Caco-2 (cell line): ENCODE data around the gene IFITM10. TPM values are rescaled to one million over a fixed set of nuclear protein-coding genes. Genes with fewer than 3 reads are reported as not detected.

Experiments used
- BruUV-seq: library from RNA; stranded (reverse); fragments of 400-500 nt; replicated peaks from 2 replicates; lab custom pipeline; 2021; lab: Mats Ljungman, UMichigan
- CTCF ChIA-PET: fragments of 300-600 bp; sonication (Branson Sonifier 250); formaldehyde crosslinking; loops from one replicate; lab custom pipeline; 2022; ENCODE audit warnings: antibody characterized with exemption; lab: Charles Lee
- POLR2A ChIA-PET: fragments of 300-600 bp; sonication (Branson Sonifier 250); formaldehyde crosslinking; loops from one replicate; lab custom pipeline; 2022; ENCODE audit warnings: antibody characterized with exemption; lab: Charles Lee
- DNase-seq, 2 experiments: peaks; one replicate each; pipeline versions ENCODE4 v3.0.0 to v3.0.0-alpha.2; 2020 to 2022
- H3K27me3 ChIP-seq: replicated peaks from 2 replicates; pipeline ENCODE4 v1.6.0; 2011; ENCODE audit warnings: low read length; ENCODE audit not compliant: control insufficient read depth, insufficient read depth
- H3K36me3 ChIP-seq: 2 replicates; pipeline ENCODE4 v1.5.1; 2011; ENCODE audit warnings: low read length; ENCODE audit not compliant: control insufficient read depth, insufficient read depth
- H3K4me1 ChIP-seq: fragments of 250-450 bp; sonication (Bioruptor Pico); 2 replicates; pipeline ENCODE4 v1.5.1; 2020; ENCODE audit warnings: mild to moderate bottlenecking
- H3K4me3 ChIP-seq: 2 replicates; pipeline ENCODE4 v1.5.1; 2011; ENCODE audit warnings: low read depth, mild to moderate bottlenecking, control low read depth, low read length
- H3K9me3 ChIP-seq: fragments of 250-450 bp; sonication (Bioruptor Pico); 2 replicates; pipeline ENCODE4 v1.5.1; 2020; ENCODE audit warnings: mild to moderate bottlenecking, moderate library complexity
- H3K27ac Mint-ChIP-seq: one replicate; pipeline ENCODE4 v1.8.0; 2022; ENCODE audit warnings: mixed read lengths; ENCODE audit not compliant: unreplicated experiment
- H3K27me3 Mint-ChIP-seq: one replicate; pipeline ENCODE4 v1.8.0; 2022; ENCODE audit warnings: mixed read lengths; ENCODE audit not compliant: insufficient read depth, unreplicated experiment
- H3K36me3 Mint-ChIP-seq: one replicate; pipeline ENCODE4 v1.8.0; 2022; ENCODE audit warnings: mild to moderate bottlenecking, mixed read lengths; ENCODE audit not compliant: insufficient read depth, unreplicated experiment
- H3K4me1 Mint-ChIP-seq: one replicate; pipeline ENCODE4 v1.8.0; 2022; ENCODE audit warnings: low read depth, mixed read lengths; ENCODE audit not compliant: unreplicated experiment
- H3K4me3 Mint-ChIP-seq: one replicate; pipeline ENCODE4 v1.8.0; 2022; ENCODE audit warnings: mild to moderate bottlenecking, moderate library complexity, mixed read lengths; ENCODE audit not compliant: unreplicated experiment
- H3K9me3 Mint-ChIP-seq: one replicate; pipeline ENCODE4 v1.8.0; 2022; ENCODE audit warnings: mixed read lengths; ENCODE audit not compliant: unreplicated experiment
- CTCF ChIP-seq, 2 experiments: fragments of 200-600 bp in 1 of 2; IDR thresholded peaks; 1 replicate in 1 of 2; 2 replicates in 1 of 2; pipeline versions ENCODE4 v1.5.1 to v1.8.0; 2011 to 2022; ENCODE audit warnings: antibody characterized with exemption in 1 of 2, control low read depth in 1 of 2, inconsistent platforms in 1 of 2, low read depth in 1 of 2, low read length in 1 of 2, mild to moderate bottlenecking in 1 of 2, moderate library complexity in 1 of 2; ENCODE audit not compliant: insufficient read depth in 1 of 2, severe bottlenecking in 1 of 2, unreplicated experiment in 1 of 2
- intact Hi-C: fragments of 100-400 bp; cut with micrococcal nuclease; formaldehyde crosslinking; loops from one replicate; pipeline ENCODE4 v1.10.0; 2022; ENCODE audit not compliant: unreplicated experiment
- total RNA-seq: library from RNA; stranded (reverse); gene quantifications from 2 replicates; pipeline ENCODE4 v1.2.3, GENCODE V29; 2022

The IFITM10 gene
- total RNA-seq, 1 experiment from 2014 or later, result 2.7 TPM

GRCh38 chr11:1749395-1750351 is 722 bp downstream of the IFITM10 start:
- Mint-ChIP-seq H3K4me1 (no peaks in the 10 kb centered on the region), H3K36me3 (peaks cover 29% of the 10 kb centered on the region), H3K27ac (peak overlapping the region; percentile 21), H3K27me3 (peaks cover 11% of the 10 kb centered on the region), H3K9me3 (peaks cover 8% of the 10 kb centered on the region), H3K4me3 (peak overlapping the region; percentile 56)
- Histone ChIP-seq H3K4me1 (0 out of 2 replicates have a peak, but pooled peaks cover 6% of the 10 kb centered on the region), H3K36me3 (peaks cover 1% of the 10 kb centered on the region; the same call in 1 of the 2 replicates), H3K27me3 (no peaks in the 10 kb centered on the region), H3K9me3 (no peaks in the 10 kb centered on the region), H3K4me3 (peak overlapping the region; percentile 18)
- DNase-seq, result no peak
- intact Hi-C loops, result no loop called here
- POLR2A ChIA-PET, result interaction anchor here (0.6 kb wide), 1 partner anchor 58 kb away, joined by 5 read pairs; no protein-coding TSS in a partner anchor
- TF ChIP-seq CTCF (IDR thresholded peaks at IDR 0.05; ENCODE audit: insufficient read depth in 1 of 2, low read depth in 1 of 2, low read length in 1 of 2, severe bottlenecking in 1 of 2, unreplicated experiment in 1 of 2), result no peak
- no TSS peak for BruUV-seq
- CTCF ChIA-PET, result interaction anchor here (0.9 to 1.3 kb wide), 2 partner anchors 97 to 402 kb away, joined by 3 to 5 read pairs; no protein-coding TSS in a partner anchor

GRCh38 chr11:1748636-1749394 is 1.6 kb downstream of the IFITM10 start:
- Histone ChIP-seq H3K4me3 (peak overlapping the region; percentile 18), H3K4me1 (0 out of 2 replicates have a peak, but pooled peaks cover 6% of the 10 kb centered on the region), H3K36me3 (no peaks in the 10 kb centered on the region; the same call in 1 of the 2 replicates), H3K9me3 (no peaks in the 10 kb centered on the region), H3K27me3 (no peaks in the 10 kb centered on the region)
- Mint-ChIP-seq H3K4me3 (peak overlapping the region; percentile 56), H3K27ac (peak overlapping the region; percentile 21), H3K4me1 (no peaks in the 10 kb centered on the region), H3K27me3 (peaks cover 11% of the 10 kb centered on the region), H3K9me3 (peaks cover 8% of the 10 kb centered on the region), H3K36me3 (peaks cover 29% of the 10 kb centered on the region)
- no peak for TF ChIP-seq CTCF (IDR thresholded peaks at IDR 0.05; ENCODE audit: insufficient read depth in 1 of 2, low read depth in 1 of 2, low read length in 1 of 2, severe bottlenecking in 1 of 2, unreplicated experiment in 1 of 2)
- intact Hi-C loops, result no loop called here
- ChIA-PET POLR2A (no interaction called here), CTCF (interaction anchor here (1.3 kb wide), 1 partner anchor 96 kb away, joined by 5 read pairs; no protein-coding TSS in a partner anchor)
- DNase-seq, result no peak
- no TSS peak for BruUV-seq
